Mesenchymal stem cell (in vitro differentiated cells and primary cell): ENCODE measurements around the gene DPY19L2.
"Not testable (repeated sequence)": the region's sequence is repeated elsewhere in the genome, so short reads cannot be mapped to it uniquely, and the experiment has no call there.

ENCODE experiments used
- DNase-seq: peaks from one replicate; pipeline ENCODE4 v3.0.0-alpha.2; 2013
- H2AFZ ChIP-seq: one replicate; pipeline ENCODE4 v1.6.1; 2013; ENCODE audit warnings: low read depth, mild to moderate bottlenecking, control low read depth, inconsistent platforms, low read length, moderate library complexity
- H2AK5ac ChIP-seq: 2 replicates; pipeline ENCODE4 v1.6.1; 2013; ENCODE audit warnings: low read length, moderate library complexity, mild to moderate bottlenecking, inconsistent platforms; ENCODE audit not compliant: severe bottlenecking
- H2BK120ac ChIP-seq: one replicate; pipeline ENCODE4 v1.6.1; 2013; ENCODE audit warnings: low read depth, mild to moderate bottlenecking, inconsistent platforms, low read length, moderate library complexity
- H2BK12ac ChIP-seq, 2 experiments: one replicate each; pipeline ENCODE4 v1.6.1; 2013; ENCODE audit warnings: inconsistent platforms in 2 of 2, low read length in 2 of 2, mild to moderate bottlenecking in 2 of 2, moderate library complexity in 2 of 2, control low read depth in 1 of 2
- H2BK15ac ChIP-seq: one replicate; pipeline ENCODE4 v1.6.1; 2013; ENCODE audit warnings: mild to moderate bottlenecking, low read depth, inconsistent platforms; ENCODE audit not compliant: poor library complexity, severe bottlenecking
- H2BK5ac ChIP-seq: 2 replicates; pipeline ENCODE4 v1.6.1; 2013; ENCODE audit warnings: low read depth, mild to moderate bottlenecking, low read length, control low read depth, inconsistent platforms; ENCODE audit not compliant: poor library complexity, severe bottlenecking
- H3K14ac ChIP-seq, 2 experiments: one replicate each; pipeline ENCODE4 v1.6.1; 2013; ENCODE audit warnings: inconsistent platforms in 2 of 2, low read length in 2 of 2, control low read depth in 1 of 2, mild to moderate bottlenecking in 1 of 2, moderate library complexity in 1 of 2
- H3K18ac ChIP-seq, 2 experiments: one replicate each; pipeline ENCODE4 v1.6.1; 2013; ENCODE audit warnings: inconsistent platforms in 2 of 2, low read length in 2 of 2, control low read depth in 1 of 2, low read depth in 1 of 2, mild to moderate bottlenecking in 1 of 2
- H3K23ac ChIP-seq, 2 experiments: one replicate each; pipeline ENCODE4 v1.6.1; 2013; ENCODE audit warnings: inconsistent platforms in 2 of 2, low read length in 2 of 2, mild to moderate bottlenecking in 2 of 2, moderate library complexity in 2 of 2, control low read depth in 1 of 2
- H3K27ac ChIP-seq: 2 replicates; pipeline ENCODE4 v1.5.1; 2013; ENCODE audit warnings: mild to moderate bottlenecking, moderate library complexity, low read length, control low read depth, inconsistent platforms; ENCODE audit not compliant: poor library complexity, severe bottlenecking
- H3K27me3 ChIP-seq, 2 experiments: 2 replicates each; pipeline versions ENCODE4 v1.6.1 to v1.7.0; 2013; ENCODE audit warnings: low read length in 2 of 2, mild to moderate bottlenecking in 2 of 2, moderate library complexity in 2 of 2, control low read depth in 1 of 2, inconsistent platforms in 1 of 2; ENCODE audit not compliant: control insufficient read depth in 1 of 2, insufficient read depth in 1 of 2
- H3K36me3 ChIP-seq, 2 experiments: 2 replicates each; pipeline versions ENCODE4 v1.6.1 to v1.7.0; 2013; ENCODE audit warnings: low read length in 2 of 2, control low read depth in 1 of 2, inconsistent platforms in 1 of 2, low read depth in 1 of 2, mild to moderate bottlenecking in 1 of 2; ENCODE audit not compliant: insufficient read depth in 2 of 2, control insufficient read depth in 1 of 2
- H3K4ac ChIP-seq, 2 experiments: one replicate each; pipeline ENCODE4 v1.6.1; 2013; ENCODE audit warnings: inconsistent platforms in 2 of 2, low read length in 2 of 2, mild to moderate bottlenecking in 2 of 2, moderate library complexity in 2 of 2, control low read depth in 1 of 2, low read depth in 1 of 2
- H3K4me1 ChIP-seq: 2 replicates; pipeline ENCODE4 v1.6.1; 2013; ENCODE audit warnings: low read depth, low read length, control low read depth; ENCODE audit not compliant: control insufficient read depth, insufficient read depth
- H3K4me2 ChIP-seq: 2 replicates; pipeline ENCODE4 v1.6.1; 2013; ENCODE audit warnings: low read length, mild to moderate bottlenecking, inconsistent platforms; ENCODE audit not compliant: poor library complexity, severe bottlenecking
- H3K4me3 ChIP-seq, 2 experiments: 2 replicates each; pipeline versions ENCODE4 v1.5.1 to v1.7.0; 2013; ENCODE audit warnings: low read length in 2 of 2, mild to moderate bottlenecking in 2 of 2, control low read depth in 1 of 2, low read depth in 1 of 2; ENCODE audit not compliant: insufficient read depth in 1 of 2
- H3K79me1 ChIP-seq: replicated peaks from 2 replicates; pipeline ENCODE4 v1.6.1; 2013; ENCODE audit warnings: mild to moderate bottlenecking, control low read depth, low read length, inconsistent platforms; ENCODE audit not compliant: poor library complexity, severe bottlenecking
- H3K9ac ChIP-seq: 2 replicates; pipeline ENCODE4 v1.7.0; 2013; ENCODE audit warnings: mild to moderate bottlenecking, low read length, moderate library complexity
- H3K9me3 ChIP-seq: 2 replicates; pipeline ENCODE4 v1.7.0; 2013; ENCODE audit warnings: mild to moderate bottlenecking, low read length; ENCODE audit not compliant: control insufficient read depth
- H4K8ac ChIP-seq: one replicate; pipeline ENCODE4 v1.6.1; 2013; ENCODE audit warnings: inconsistent platforms, mild to moderate bottlenecking, low read length, moderate library complexity
- H4K91ac ChIP-seq: one replicate; pipeline ENCODE4 v1.6.1; 2013; ENCODE audit warnings: mild to moderate bottlenecking, low read length, inconsistent platforms
- WGBS: methylation state at CpG from one replicate; pipeline ENCODE4 v1.1.7; 2013; ENCODE audit warnings: mixed read lengths; 5-methylcytosine and 5-hydroxymethylcytosine counted together

The DPY19L2 gene

GRCh38 chr12:63529641-63530040 lies 138.7 kb downstream of the DPY19L2 start:
- not testable (repeated sequence) for H2BK120ac ChIP-seq, H2BK12ac ChIP-seq, H2AK5ac ChIP-seq, H3K27me3 ChIP-seq, H3K9ac ChIP-seq, H3K18ac ChIP-seq, H3K4ac ChIP-seq, H2BK15ac ChIP-seq, H2AFZ ChIP-seq, H3K14ac ChIP-seq, H3K9me3 ChIP-seq, H3K4me3 ChIP-seq, H3K4me2 ChIP-seq, H3K36me3 ChIP-seq, H2BK5ac ChIP-seq, H3K4me1 ChIP-seq, H3K79me1 ChIP-seq, DNase-seq, H3K23ac ChIP-seq, H4K8ac ChIP-seq, H4K91ac ChIP-seq, H3K27ac ChIP-seq
- 84% methylated on average over 7 of the region's 7 CpGs for WGBS

GRCh38 chr12:63525831-63526230 lies 142.5 kb downstream of the DPY19L2 start:
- no peak overlapping the region for H2AFZ ChIP-seq
- no peak overlapping the region for H2AK5ac ChIP-seq
- DNase-seq = no peak
- no peak overlapping the region for H4K8ac ChIP-seq
- H3K18ac ChIP-seq = no peak overlapping the region
- no peaks in the 10 kb centered on the region for H3K27me3 ChIP-seq
- no peak overlapping the region for H3K4me3 ChIP-seq
- H3K14ac ChIP-seq = no peak overlapping the region
- no peak overlapping the region for H4K91ac ChIP-seq
- H2BK120ac ChIP-seq = no peak overlapping the region
- no peak overlapping the region for H2BK12ac ChIP-seq
- no peaks in the 10 kb centered on the region for H3K36me3 ChIP-seq
- H3K9ac ChIP-seq = no peak overlapping the region
- H3K4ac ChIP-seq = no peak overlapping the region
- peaks cover 3% of the 10 kb centered on the region for H3K9me3 ChIP-seq
- no peak overlapping the region for H2BK5ac ChIP-seq
- H3K27ac ChIP-seq = no peak overlapping the region
- H3K4me2 ChIP-seq = no peak overlapping the region
- WGBS = 98% methylated on average over 4 of the region's 4 CpGs
- no peak overlapping the region for H3K23ac ChIP-seq
- no peak overlapping the region for H2BK15ac ChIP-seq
- no peaks in the 10 kb centered on the region for H3K4me1 ChIP-seq
- H3K79me1 ChIP-seq = no peaks in the 10 kb centered on the region

GRCh38 chr12:63521706-63522105 lies 146.6 kb downstream of the DPY19L2 start:
- Histone ChIP-seq H3K27ac (no peak overlapping the region), H3K4me2 (no peak overlapping the region), H3K27me3 (no peaks in the 10 kb centered on the region), H2BK12ac (no peak overlapping the region), H3K18ac (no peak overlapping the region), H3K9ac (no peak overlapping the region), H3K36me3 (no peaks in the 10 kb centered on the region), H2AK5ac (no peak overlapping the region), H2BK5ac (no peak overlapping the region), H2BK15ac (no peak overlapping the region), H3K79me1 (no peaks in the 10 kb centered on the region), H2BK120ac (no peak overlapping the region), H3K9me3 (no peaks in the 10 kb centered on the region), H4K91ac (no peak overlapping the region), H3K14ac (no peak overlapping the region), H3K4me1 (no peaks in the 10 kb centered on the region), H2AFZ (no peak overlapping the region), H4K8ac (no peak overlapping the region), H3K23ac (no peak overlapping the region), H3K4me3 (no peak overlapping the region), H3K4ac (no peak overlapping the region)
- WGBS = 13% methylated on average over 1 of the region's 2 CpGs
- no peak for DNase-seq
